Osteoblast (primary cell): Measurements from ENCODE around the gene OBSCN. TPM values are rescaled to one million over a fixed set of nuclear protein-coding genes. Genes with fewer than 3 reads are reported as not detected.
A peak's percentile ranks its signal among the peaks of the same experiment; 100 is the strongest.

Experiments used
- DNase-seq: peaks from one replicate; pipeline ENCODE4 v3.0.0; 2011; ENCODE audit warnings: low spot score, mixed read lengths; ENCODE audit not compliant: insufficient read length; ENCODE audit errors: missing footprints
- H2AFZ ChIP-seq: 2 replicates; pipeline ENCODE4 v1.6.0; 2011; ENCODE audit warnings: mild to moderate bottlenecking, low read length
- H3K27ac ChIP-seq: 2 replicates; pipeline ENCODE4 v1.5.1; 2011; ENCODE audit warnings: mild to moderate bottlenecking, low read depth, low read length, moderate library complexity
- H3K27me3 ChIP-seq: 2 replicates; pipeline ENCODE4 v1.6.0; 2012; ENCODE audit warnings: mild to moderate bottlenecking, control low read depth, inconsistent platforms, low read length, moderate library complexity; ENCODE audit not compliant: insufficient read depth
- H3K36me3 ChIP-seq: 2 replicates; pipeline ENCODE4 v1.5.1; 2011; ENCODE audit warnings: mild to moderate bottlenecking, low read length, control low read depth, moderate library complexity; ENCODE audit not compliant: insufficient read depth
- H3K4me1 ChIP-seq: 2 replicates; pipeline ENCODE4 v1.5.1; 2011; ENCODE audit warnings: mild to moderate bottlenecking, low read length, control low read depth, moderate library complexity; ENCODE audit not compliant: insufficient read depth
- H3K4me2 ChIP-seq: 2 replicates; pipeline ENCODE4 v1.6.0; 2011; ENCODE audit warnings: mild to moderate bottlenecking, low read length; ENCODE audit not compliant: insufficient read depth
- H3K4me3 ChIP-seq: fragments of 200-600 bp; sonication (generic); 3 replicates; pipeline ENCODE4 v1.5.1; 2012; ENCODE audit warnings: mild to moderate bottlenecking, low read length, inconsistent platforms; ENCODE audit not compliant: insufficient read depth
- H3K79me2 ChIP-seq: 2 replicates; pipeline ENCODE4 v1.6.0; 2012; ENCODE audit warnings: mild to moderate bottlenecking, low read length, control low read depth, inconsistent platforms; ENCODE audit not compliant: insufficient read depth
- H3K9me3 ChIP-seq: 2 replicates; pipeline ENCODE4 v1.5.1; 2011; ENCODE audit warnings: low read depth, low read length, control low read depth
- H4K20me1 ChIP-seq: 2 replicates; pipeline ENCODE4 v1.6.0; 2012; ENCODE audit warnings: mild to moderate bottlenecking, low read length, control low read depth; ENCODE audit not compliant: insufficient read depth
- CTCF ChIP-seq: IDR thresholded peaks from 2 replicates; pipeline ENCODE4 v1.5.1; 2011; ENCODE audit warnings: mild to moderate bottlenecking, low read depth, low read length, moderate library complexity; ENCODE audit errors: extremely low read depth
- total RNA-seq: library from RNA; depleted of rRNA; stranded (reverse); fragments of >200 nt; gene quantifications from 2 replicates; pipeline ENCODE4 v1.2.3, GENCODE V29; 2012

Gene OBSCN
- total RNA-seq, 1 donor = 2.9 TPM

DNA sequence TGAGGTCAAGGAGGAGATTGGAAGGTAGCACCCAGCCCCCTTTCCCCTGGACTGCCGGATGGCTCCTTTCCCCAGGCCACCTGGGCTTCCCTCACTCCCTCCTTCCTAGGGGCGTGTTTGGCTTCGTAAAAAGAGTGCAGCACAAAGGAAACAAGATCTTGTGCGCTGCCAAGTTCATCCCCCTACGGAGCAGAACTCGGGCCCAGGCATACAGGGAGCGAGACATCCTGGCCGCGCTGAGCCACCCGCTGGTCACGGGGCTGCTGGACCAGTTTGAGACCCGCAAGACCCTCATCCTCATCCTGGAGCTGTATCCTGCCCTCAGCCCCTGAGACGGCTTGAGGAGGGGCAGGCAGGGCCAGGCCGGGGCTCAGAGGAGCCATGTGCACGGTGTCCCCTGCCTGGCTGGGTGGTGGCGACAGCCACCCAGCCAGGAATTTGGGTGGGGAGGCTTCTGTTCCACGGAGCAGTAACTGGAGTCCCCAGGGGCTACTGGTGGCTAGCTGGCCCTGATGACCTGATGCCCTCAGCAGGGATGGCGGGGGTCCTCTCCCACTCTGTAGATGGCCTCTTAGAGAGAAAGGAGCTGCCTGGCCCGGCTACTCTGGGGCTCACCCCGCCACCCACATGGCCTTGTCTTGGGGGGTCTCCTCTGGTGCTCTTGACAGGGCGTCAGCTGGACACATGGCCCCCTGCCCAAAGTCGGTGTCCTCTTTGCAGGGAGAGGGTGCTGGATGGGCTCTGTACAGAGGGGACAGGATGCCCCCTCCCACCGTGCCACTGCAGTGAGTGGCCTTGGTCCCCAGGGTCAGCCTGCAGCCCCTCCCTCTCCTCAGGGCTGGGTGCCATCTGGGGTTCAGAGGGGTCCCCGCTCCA, 159.3 kb downstream of the OBSCN start:
- H4K20me1 ChIP-seq = no peaks in the 10 kb centered on the region
- H2AFZ ChIP-seq = no peak overlapping the region
- no peak overlapping the region for H3K27ac ChIP-seq
- peak; percentile 85 for DNase-seq
- no peak overlapping the region for H3K4me2 ChIP-seq
- no peaks in the 10 kb centered on the region for H3K36me3 ChIP-seq
- H3K27me3 ChIP-seq = no peaks in the 10 kb centered on the region
- no peak for TF ChIP-seq CTCF
- H3K4me1 ChIP-seq = no peaks in the 10 kb centered on the region
- no peaks in the 10 kb centered on the region for H3K79me2 ChIP-seq
- H3K9me3 ChIP-seq = no peaks in the 10 kb centered on the region
- no peak overlapping the region for H3K4me3 ChIP-seq

DNA sequence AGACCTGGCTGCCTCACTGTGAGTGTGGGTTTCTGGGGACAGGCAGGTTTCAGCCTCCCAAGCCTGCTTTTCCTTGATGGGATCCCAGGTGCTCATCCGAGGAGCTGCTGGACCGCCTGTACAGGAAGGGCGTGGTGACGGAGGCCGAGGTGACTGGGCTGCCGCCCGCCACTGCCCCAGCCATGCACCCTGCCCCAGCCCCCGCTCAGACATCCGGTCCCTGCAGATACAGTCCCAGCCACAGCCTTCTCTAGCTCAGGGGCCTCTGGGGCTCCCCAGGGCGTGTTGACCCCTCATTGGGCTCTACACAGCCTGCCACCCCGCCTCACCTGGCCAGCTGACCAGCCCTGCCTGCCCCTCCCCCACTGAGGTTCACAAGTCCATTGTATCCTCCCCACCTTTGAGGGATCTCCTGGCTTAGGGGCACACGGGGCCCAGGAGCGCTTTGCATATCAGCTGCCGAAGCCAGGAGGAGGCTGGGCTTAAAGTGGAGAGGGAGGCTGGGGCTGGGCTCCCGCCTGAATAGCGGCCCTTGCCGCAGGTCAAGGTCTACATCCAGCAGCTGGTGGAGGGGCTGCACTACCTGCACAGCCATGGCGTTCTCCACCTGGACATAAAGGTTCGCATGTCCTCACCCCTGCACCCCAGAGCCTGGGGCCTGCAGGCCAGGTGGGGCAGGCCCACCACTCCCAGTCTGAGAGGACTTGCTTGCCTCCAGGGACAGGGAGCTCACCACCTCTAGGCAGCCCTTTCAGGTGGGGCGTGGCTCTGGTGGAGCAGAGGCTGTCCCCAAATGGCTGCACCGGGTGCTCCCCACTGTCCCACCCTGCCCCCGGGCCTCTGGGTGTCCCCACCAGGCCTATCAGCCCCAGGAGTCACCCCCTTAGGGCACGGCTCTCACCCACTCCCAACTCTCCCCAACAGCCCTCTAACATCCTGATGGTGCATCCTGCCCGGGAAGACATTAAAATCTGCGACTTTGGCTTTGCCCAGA, 160.3 kb downstream of the OBSCN start:
- Histone ChIP-seq H4K20me1 (no peaks in the 10 kb centered on the region), H3K36me3 (no peaks in the 10 kb centered on the region), H3K4me3 (no peak overlapping the region), H3K4me1 (no peaks in the 10 kb centered on the region), H3K79me2 (no peaks in the 10 kb centered on the region), H3K9me3 (no peaks in the 10 kb centered on the region), H2AFZ (no peak overlapping the region), H3K27ac (no peak overlapping the region), H3K27me3 (no peaks in the 10 kb centered on the region), H3K4me2 (no peak overlapping the region)
- TF ChIP-seq CTCF = no peak
- peak; percentile 87 for DNase-seq

DNA sequence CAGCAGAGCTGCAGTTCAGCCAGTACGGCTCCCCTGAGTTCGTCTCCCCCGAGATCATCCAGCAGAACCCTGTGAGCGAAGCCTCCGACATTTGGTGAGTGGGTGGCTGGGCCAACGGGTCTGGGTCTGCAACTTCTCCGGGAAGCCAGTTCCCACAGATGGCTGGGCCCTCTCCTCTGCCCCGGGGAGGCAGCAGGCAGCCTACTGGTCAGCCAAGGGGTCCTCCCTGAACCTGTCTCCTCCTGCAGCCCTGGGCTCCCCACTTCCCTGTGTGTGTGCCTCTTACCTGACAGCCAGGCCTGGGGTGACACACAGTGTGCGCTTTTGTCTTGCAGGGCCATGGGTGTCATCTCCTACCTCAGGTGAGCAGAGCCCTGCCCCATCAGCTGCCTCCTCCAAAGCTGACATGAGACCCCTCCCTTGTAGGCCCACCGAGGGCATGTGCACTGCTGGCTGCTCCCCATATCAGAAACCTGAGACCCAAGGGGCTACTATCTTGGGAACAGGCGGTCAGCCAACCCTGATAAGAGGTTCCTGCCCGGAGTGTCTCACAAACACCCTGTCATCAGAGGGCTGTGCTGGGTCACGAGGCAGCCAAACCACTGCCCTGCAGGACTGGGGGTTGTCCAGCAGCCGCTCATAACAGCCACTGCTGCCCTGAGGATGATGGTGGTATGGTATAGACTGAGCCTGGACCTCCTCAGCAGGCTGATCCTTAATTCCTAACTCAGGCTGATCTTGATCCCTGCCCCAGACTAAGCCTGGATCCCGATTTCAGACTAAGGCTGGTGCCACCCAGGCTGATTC, 161.2 kb downstream of the OBSCN start:
- no peaks in the 10 kb centered on the region for H3K27me3 ChIP-seq
- no peaks in the 10 kb centered on the region for H3K9me3 ChIP-seq
- no peaks in the 10 kb centered on the region for H3K36me3 ChIP-seq
- H3K4me2 ChIP-seq = no peak overlapping the region
- no peaks in the 10 kb centered on the region for H3K79me2 ChIP-seq
- no peak for TF ChIP-seq CTCF
- no peak overlapping the region for H3K27ac ChIP-seq
- no peaks in the 10 kb centered on the region for H4K20me1 ChIP-seq
- no peak overlapping the region for H2AFZ ChIP-seq
- H3K4me1 ChIP-seq = no peaks in the 10 kb centered on the region
- H3K4me3 ChIP-seq = no peak overlapping the region
- DNase-seq = peak; percentile 95
